HEK293 (cell line): ENCODE measurements around the gene DAAM2.

Source experiments
- CTCF ChIA-PET: fragments of 350-600 bp; formaldehyde crosslinking; extraction: SDS; loops from one replicate; lab custom pipeline; 2021; ENCODE audit warnings: antibody characterized with exemption; lab: Yijun Ruan, JAX
- POLR2A ChIA-PET: fragments of 300-600 bp; formaldehyde crosslinking; extraction: SDS; loops from one replicate; lab custom pipeline; 2020; ENCODE audit warnings: antibody characterized with exemption, inconsistent platforms; lab: Yijun Ruan, JAX
- H3K27ac ChIP-seq: fragments of 200-500 bp; sonication (Bioruptor generic); 2 replicates; pipeline ENCODE4 v1.5.1; 2014; ENCODE audit warnings: low read depth, low read length, control low read depth, inconsistent platforms; ENCODE audit errors: extremely low read depth
- H3K36me3 ChIP-seq, 2 experiments: fragments of 200-500 bp in 1 of 2; sonication (Bioruptor generic) in 1 of 2; 1 replicate in 1 of 2; 2 replicates in 1 of 2; pipeline ENCODE4 v1.5.1; 2014 to 2017; ENCODE audit warnings: inconsistent platforms in 2 of 2, low read length in 2 of 2; ENCODE audit not compliant: control insufficient read depth in 2 of 2, insufficient read depth in 1 of 2
- H3K4me1 ChIP-seq: fragments of 200-500 bp; sonication (Bioruptor generic); 2 replicates; pipeline ENCODE4 v1.5.1; 2014; ENCODE audit warnings: mild to moderate bottlenecking, low read length, inconsistent platforms; ENCODE audit not compliant: control insufficient read depth, insufficient read depth
- H3K4me3 ChIP-seq: 2 replicates; pipeline ENCODE4 v1.5.1; 2011; ENCODE audit warnings: low read depth, mild to moderate bottlenecking, control low read depth, low read length, moderate library complexity
- H3K9me3 ChIP-seq: fragments of 200-500 bp; sonication (Bioruptor generic); 2 replicates; pipeline ENCODE4 v1.5.1; 2014; ENCODE audit warnings: low read depth, low read length, inconsistent platforms; ENCODE audit not compliant: control insufficient read depth, insufficient read depth
- CTCF ChIP-seq: fragments of 450-650 bp; formaldehyde crosslinking; IDR thresholded peaks from 2 replicates; pipeline ENCODE4 v1.5.1; 2016; ENCODE audit warnings: missing biosample characterization, missing genetic modification characterization
- ELK4 ChIP-seq: IDR thresholded peaks from 2 replicates; pipeline ENCODE4 v1.6.1; 2011; ENCODE audit warnings: mild to moderate bottlenecking, low read depth, low read length, borderline replicate concordance
- GLI4 ChIP-seq: fragments of 450-650 bp; formaldehyde crosslinking; IDR thresholded peaks from 2 replicates; pipeline ENCODE4 v1.5.1; 2016; ENCODE audit warnings: missing biosample characterization, missing genetic modification characterization
- KLF8 ChIP-seq: fragments of 450-650 bp; formaldehyde crosslinking; IDR thresholded peaks from 2 replicates; pipeline ENCODE4 v1.5.1; 2016; ENCODE audit warnings: missing biosample characterization, missing genetic modification characterization
- PRDM10 ChIP-seq: fragments of 450-650 bp; formaldehyde crosslinking; IDR thresholded peaks from 2 replicates; pipeline ENCODE4 v1.5.1; 2016; ENCODE audit warnings: missing biosample characterization, missing genetic modification characterization
- SP7 ChIP-seq: fragments of 450-650 bp; formaldehyde crosslinking; IDR thresholded peaks from 2 replicates; pipeline ENCODE4 v1.5.1; 2016; ENCODE audit warnings: missing biosample characterization, missing genetic modification characterization
- TCF7L2 ChIP-seq: IDR thresholded peaks from 2 replicates; pipeline ENCODE4 v1.6.1; 2011; ENCODE audit warnings: low read depth, mild to moderate bottlenecking, inconsistent platforms, low read length, moderate library complexity, borderline replicate concordance
- ZBTB17 ChIP-seq: fragments of 450-650 bp; formaldehyde crosslinking; IDR thresholded peaks from 2 replicates; pipeline ENCODE4 v1.5.1; 2016; ENCODE audit warnings: missing biosample characterization, missing genetic modification characterization
- ZBTB20 ChIP-seq: fragments of 450-650 bp; formaldehyde crosslinking; IDR thresholded peaks from 2 replicates; pipeline ENCODE4 v1.5.1; 2016; ENCODE audit warnings: missing biosample characterization, missing genetic modification characterization
- ZBTB48 ChIP-seq: fragments of 450-650 bp; formaldehyde crosslinking; IDR thresholded peaks from 2 replicates; pipeline ENCODE4 v1.5.1; 2016; ENCODE audit warnings: missing biosample characterization, missing genetic modification characterization
- ZBTB49 ChIP-seq: fragments of 450-650 bp; formaldehyde crosslinking; IDR thresholded peaks from 2 replicates; pipeline ENCODE4 v1.5.1; 2016; ENCODE audit warnings: missing biosample characterization, missing genetic modification characterization, low read depth
- ZFP41 ChIP-seq: fragments of 450-650 bp; formaldehyde crosslinking; IDR thresholded peaks from 2 replicates; pipeline ENCODE4 v1.5.1; 2016; ENCODE audit warnings: missing biosample characterization, missing genetic modification characterization, borderline replicate concordance
- ZNF155 ChIP-seq: fragments of 450-650 bp; formaldehyde crosslinking; IDR thresholded peaks from 2 replicates; pipeline ENCODE4 v1.5.1; 2016; ENCODE audit warnings: missing biosample characterization, missing genetic modification characterization
- ZNF174 ChIP-seq: fragments of 450-650 bp; formaldehyde crosslinking; IDR thresholded peaks from 2 replicates; pipeline ENCODE4 v1.5.0; 2017; ENCODE audit warnings: missing biosample characterization, mild to moderate bottlenecking, missing genetic modification characterization
- ZNF239 ChIP-seq: fragments of 450-650 bp; formaldehyde crosslinking; IDR thresholded peaks from 2 replicates; pipeline ENCODE4 v1.5.1; 2016; ENCODE audit warnings: missing biosample characterization, missing genetic modification characterization
- ZNF341 ChIP-seq: fragments of 450-650 bp; formaldehyde crosslinking; IDR thresholded peaks from 2 replicates; pipeline ENCODE4; 2016; ENCODE audit warnings: low read depth, missing biosample characterization, missing genetic modification characterization
- ZNF354C ChIP-seq: fragments of 450-650 bp; formaldehyde crosslinking; IDR thresholded peaks from 2 replicates; pipeline ENCODE4 v1.5.1; 2016; ENCODE audit warnings: missing biosample characterization, missing genetic modification characterization, low read depth, borderline replicate concordance
- ZNF433 ChIP-seq: fragments of 450-650 bp; formaldehyde crosslinking; IDR thresholded peaks from 2 replicates; pipeline ENCODE4 v1.5.1; 2016; ENCODE audit warnings: missing biosample characterization, missing genetic modification characterization, low read depth
- ZNF558 ChIP-seq: fragments of 450-650 bp; formaldehyde crosslinking; IDR thresholded peaks from 2 replicates; pipeline ENCODE4 v1.5.1; 2016; ENCODE audit warnings: missing biosample characterization, missing genetic modification characterization
- ZNF585B ChIP-seq: fragments of 450-650 bp; formaldehyde crosslinking; IDR thresholded peaks from 2 replicates; pipeline ENCODE4 v1.5.1; 2016; ENCODE audit warnings: missing biosample characterization, missing genetic modification characterization
- ZNF645 ChIP-seq: fragments of 450-650 bp; formaldehyde crosslinking; IDR thresholded peaks from 2 replicates; pipeline ENCODE4; 2016; ENCODE audit warnings: missing biosample characterization, missing genetic modification characterization
- ZNF707 ChIP-seq: fragments of 450-650 bp; formaldehyde crosslinking; IDR thresholded peaks from 2 replicates; pipeline ENCODE4 v1.5.1; 2016; ENCODE audit warnings: missing biosample characterization, missing genetic modification characterization
- ZNF747 ChIP-seq: fragments of 450-650 bp; formaldehyde crosslinking; IDR thresholded peaks from 2 replicates; pipeline ENCODE4 v1.5.1; 2016; ENCODE audit warnings: missing biosample characterization, missing genetic modification characterization
- ZNF791 ChIP-seq: fragments of 450-650 bp; formaldehyde crosslinking; IDR thresholded peaks from 2 replicates; pipeline ENCODE4 v1.5.1; 2016; ENCODE audit warnings: missing biosample characterization, missing genetic modification characterization

The DAAM2 gene

GRCh38 chr6:39884696-39885095 lies 92.5 kb downstream of the DAAM2 start:
- H3K27ac ChIP-seq: no peak overlapping the region
- H3K4me3 ChIP-seq: no peak overlapping the region

GRCh38 chr6:39885691-39886090 lies 93.5 kb downstream of the DAAM2 start:
- H3K4me1 ChIP-seq: no peaks in the 10 kb centered on the region
- H3K27ac ChIP-seq: no peak overlapping the region
- H3K4me3 ChIP-seq: no peak overlapping the region
- TF ChIP-seq ZBTB20 (no peak), ZNF354C (no peak), KLF8 (tag by site-specific recombination) (no peak), ZNF341 (no peak), ZBTB48 (no peak), TCF7L2 (no peak), PRDM10 (tag by site-specific recombination) (no peak), GLI4 (tag by site-specific recombination) (no peak), ZNF433 (tag by site-specific recombination) (no peak), ZNF174 (tag by site-specific recombination) (no peak), ZNF558 (tag by site-specific recombination) (no peak), ZNF239 (no peak)
- no peaks in the 10 kb centered on the region for H3K9me3 ChIP-seq
- ChIA-PET POLR2A (no interaction called here), CTCF (interaction anchor here (0.8 to 9.3 kb wide), 3 partner anchors 12 to 508 kb away, joined by 4 to 58 read pairs (median 4); no protein-coding TSS in a partner anchor)
- H3K36me3 ChIP-seq: no peaks in the 10 kb centered on the region; a peak in 1 of 3 replicates

More at GRCh38 chr6:39884696-39885095, 92.5 kb downstream of the DAAM2 start:
- POLR2A ChIA-PET: no interaction called here
- peaks cover 0 to 4% of the 10 kb centered on the region in 2 experiments; a peak in 2 of 3 replicates for H3K36me3 ChIP-seq
- CTCF ChIA-PET: interaction anchor here (0.6 to 9.3 kb wide), 2 partner anchors 8 to 19 kb away, joined by 3 to 58 read pairs; no protein-coding TSS in a partner anchor
- no peaks in the 10 kb centered on the region for H3K9me3 ChIP-seq
- TF ChIP-seq ZBTB49 (tag by site-specific recombination) (no peak), ZNF585B (tag by site-specific recombination) (no peak), ZNF707 (no peak), ZNF155 (tag by site-specific recombination) (no peak), ZNF791 (no peak), ZNF747 (tag by site-specific recombination) (no peak), ZNF433 (tag by site-specific recombination) (no peak)
- TF ChIP-seq, all 188 proteins: peak for 0
- no peaks in the 10 kb centered on the region for H3K4me1 ChIP-seq

GRCh38 chr6:39886871-39887270 lies 94.7 kb downstream of the DAAM2 start:
- POLR2A ChIA-PET: no interaction called here
- Histone ChIP-seq H3K4me3 (no peak overlapping the region), H3K36me3 (no peaks in the 10 kb centered on the region), H3K4me1 (no peaks in the 10 kb centered on the region), H3K27ac (no peak overlapping the region), H3K9me3 (no peaks in the 10 kb centered on the region)
- CTCF ChIA-PET: interaction anchor here (1.1 to 9.3 kb wide), 2 partner anchors 13 to 21 kb away, joined by 4 to 58 read pairs; no protein-coding TSS in a partner anchor
- TF ChIP-seq SP7 (tag by site-specific recombination) (no peak), CTCF (no peak), ZNF645 (tag by site-specific recombination) (no peak), ZFP41 (tag by site-specific recombination) (no peak), ZBTB17 (tag by site-specific recombination) (no peak), ELK4 (no peak)
